ENCODE measurements around the gene ULBP1. TPM values are rescaled to one million over a fixed set of nuclear protein-coding genes. Genes with fewer than 3 reads are reported as not detected.
"Not testable (repeated sequence)": the region's sequence is repeated elsewhere in the genome, so short reads cannot be mapped to it uniquely, and the experiment has no call there.

The ULBP1 gene
- polyA plus RNA-seq, 2 donors = 0.04 to 0.31 TPM

DNA sequence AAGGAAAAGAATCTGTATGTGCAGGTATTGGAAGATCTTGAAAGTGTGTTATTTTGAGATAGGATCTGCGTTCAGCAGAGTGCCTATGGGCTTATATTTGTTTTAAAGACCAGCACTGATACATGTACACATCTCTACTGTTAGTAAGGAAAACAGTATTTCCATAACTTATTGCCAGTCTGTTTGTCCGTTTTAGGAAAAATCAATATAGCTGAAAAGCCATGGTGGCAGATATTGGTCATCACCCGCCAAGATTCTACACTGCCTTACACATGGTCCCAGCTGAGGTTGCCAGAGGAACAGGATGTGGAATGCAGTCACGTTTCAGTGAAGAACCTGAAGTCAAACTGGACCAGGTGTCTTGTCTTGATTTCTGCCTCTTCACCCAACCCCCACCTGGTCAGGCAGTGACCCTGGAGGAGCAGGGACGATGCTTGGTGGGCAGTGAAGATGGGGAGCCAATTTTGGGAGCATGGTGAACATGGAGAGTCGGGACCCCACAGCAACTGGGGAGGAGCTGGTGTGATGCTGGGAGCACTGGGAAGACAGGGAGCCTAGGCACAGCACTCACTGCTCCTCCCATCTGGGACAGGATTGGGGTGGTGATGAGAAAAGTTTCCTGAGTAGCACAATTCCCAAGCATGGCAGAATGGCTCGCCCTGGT is 8.0 kb upstream of the ULBP1 start:
- H3K27ac ChIP-seq (ENCODE audit: low read depth in 2 of 2, low read length in 1 of 2); H3K9me3 ChIP-seq (ENCODE audit: control insufficient read depth in 2 of 2, insufficient read depth in 1 of 2, low read depth in 1 of 2, low read length in 1 of 2); H3K4me3 ChIP-seq (ENCODE audit: low read depth in 1 of 2, low read length in 2 of 2); H3K36me3 ChIP-seq (ENCODE audit: control insufficient read depth in 2 of 2, insufficient read depth in 2 of 2, low read length in 1 of 2); H3K4me1 ChIP-seq (ENCODE audit: control insufficient read depth in 2 of 2, insufficient read depth in 2 of 2, low read length in 1 of 2): not testable (repeated sequence)
- 34 to 40% methylated on average over 7 of the region's 7 CpGs for WGBS, 2 donors
- H3K27me3 ChIP-seq (ENCODE audit: control insufficient read depth in 1 of 2, insufficient read depth in 2 of 2, low read length in 2 of 2) = peaks cover 0 to 14% of the 10 kb centered on the region in 2 donors

DNA sequence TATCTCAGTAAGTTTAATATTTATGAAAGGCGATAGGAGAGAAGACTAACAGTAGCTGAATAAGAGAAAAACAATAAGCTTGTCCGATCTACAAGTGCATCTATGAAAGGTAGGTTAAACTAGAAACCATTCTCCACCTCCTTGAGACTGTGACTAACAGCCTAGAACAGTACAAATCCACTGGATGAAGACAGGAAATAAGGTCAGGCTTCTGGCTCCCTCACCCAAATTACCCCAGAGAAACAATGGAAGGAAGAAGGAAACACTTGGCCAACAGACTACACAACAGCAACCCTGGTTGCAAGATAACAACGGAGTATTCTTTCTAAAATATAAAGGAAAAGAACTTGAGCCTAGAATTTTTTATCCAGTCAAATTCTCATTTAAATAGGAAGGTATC is 5.6 kb upstream of the ULBP1 start:
- not testable (repeated sequence) for H3K36me3 ChIP-seq (ENCODE audit: control insufficient read depth in 2 of 2, insufficient read depth in 2 of 2, low read length in 1 of 2); H3K4me3 ChIP-seq (ENCODE audit: low read depth in 1 of 2, low read length in 2 of 2); H3K27ac ChIP-seq (ENCODE audit: low read depth in 2 of 2, low read length in 1 of 2); H3K4me1 ChIP-seq (ENCODE audit: control insufficient read depth in 2 of 2, insufficient read depth in 2 of 2, low read length in 1 of 2); H3K9me3 ChIP-seq (ENCODE audit: control insufficient read depth in 2 of 2, insufficient read depth in 1 of 2, low read depth in 1 of 2, low read length in 1 of 2)
- 47 to 59% methylated on average over 3 of the region's 3 CpGs for WGBS, 2 donors
- peaks cover 0 to 13% of the 10 kb centered on the region in 2 donors for H3K27me3 ChIP-seq (ENCODE audit: control insufficient read depth in 1 of 2, insufficient read depth in 2 of 2, low read length in 2 of 2)

GRCh38 chr6:149959806-149960205 is 3.9 kb upstream of the ULBP1 start:
- 67 to 93% methylated on average over 2 to 3 of the region's 4 CpGs for WGBS, 2 donors
- H3K4me1 ChIP-seq (ENCODE audit: control insufficient read depth in 2 of 2, insufficient read depth in 2 of 2, low read length in 1 of 2) = peaks cover 8 to 14% of the 10 kb centered on the region in 2 donors
- peaks cover 0 to 22% of the 10 kb centered on the region in 2 donors for H3K27me3 ChIP-seq (ENCODE audit: control insufficient read depth in 1 of 2, insufficient read depth in 2 of 2, low read length in 2 of 2)
- H3K36me3 ChIP-seq (ENCODE audit: control insufficient read depth in 2 of 2, insufficient read depth in 2 of 2, low read length in 1 of 2); H3K27ac ChIP-seq (ENCODE audit: low read depth in 2 of 2, low read length in 1 of 2); H3K4me3 ChIP-seq (ENCODE audit: low read depth in 1 of 2, low read length in 2 of 2); H3K9me3 ChIP-seq (ENCODE audit: control insufficient read depth in 2 of 2, insufficient read depth in 1 of 2, low read depth in 1 of 2, low read length in 1 of 2): not testable (repeated sequence)

GRCh38 chr6:149960488-149960887 is 3.3 kb upstream of the ULBP1 start:
- H3K27me3 ChIP-seq (ENCODE audit: control insufficient read depth in 1 of 2, insufficient read depth in 2 of 2, low read length in 2 of 2) = peaks cover 0 to 19% of the 10 kb centered on the region in 2 donors
- H3K9me3 ChIP-seq (ENCODE audit: control insufficient read depth in 2 of 2, insufficient read depth in 1 of 2, low read depth in 1 of 2, low read length in 1 of 2) = peaks cover 0 to 3% of the 10 kb centered on the region in 2 donors
- H3K27ac ChIP-seq (ENCODE audit: low read depth in 2 of 2, low read length in 1 of 2) = no peak overlapping the region
- no peaks in the 10 kb centered on the region for H3K36me3 ChIP-seq (ENCODE audit: control insufficient read depth in 2 of 2, insufficient read depth in 2 of 2, low read length in 1 of 2)
- 64 to 69% methylated on average over 6 of the region's 6 CpGs for WGBS, 2 donors
- no peak overlapping the region for H3K4me3 ChIP-seq (ENCODE audit: low read depth in 1 of 2, low read length in 2 of 2)
- H3K4me1 ChIP-seq (ENCODE audit: control insufficient read depth in 2 of 2, insufficient read depth in 2 of 2, low read length in 1 of 2) = peaks cover 8 to 15% of the 10 kb centered on the region in 2 donors

DNA sequence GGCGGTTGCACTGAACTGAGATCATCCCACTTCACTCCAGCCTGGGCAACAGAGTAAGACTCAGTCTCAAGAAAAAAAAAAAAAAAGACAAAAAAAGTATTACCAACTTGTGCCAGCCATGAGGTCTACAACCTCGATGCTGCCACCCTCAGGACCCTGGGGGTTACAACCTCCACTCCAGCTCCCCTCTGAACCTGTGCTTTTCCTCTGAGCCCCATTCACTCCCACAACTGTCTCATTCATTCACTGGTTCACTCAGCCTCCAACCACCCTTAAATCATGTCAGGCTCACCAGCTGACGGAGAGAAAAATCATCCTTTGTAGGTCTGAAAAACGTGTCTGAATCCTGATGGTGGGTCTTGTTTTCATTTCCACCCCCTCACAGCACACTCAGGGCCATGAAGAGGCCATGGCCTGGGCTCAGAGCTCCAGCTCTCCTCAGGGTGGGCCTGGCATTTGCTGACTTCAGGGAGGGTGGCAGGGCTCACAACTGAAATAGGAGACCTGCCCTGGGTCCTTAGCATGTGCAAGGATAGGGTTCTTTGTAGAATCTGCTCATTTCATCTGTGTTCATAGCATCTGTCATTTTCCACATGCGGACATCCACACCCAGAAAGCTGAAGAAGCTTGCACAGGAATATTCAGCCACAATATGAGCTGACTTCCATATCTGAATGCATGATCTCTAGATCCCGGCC is 1.9 kb upstream of the ULBP1 start:
- 63 to 69% methylated on average over 6 of the region's 6 CpGs for WGBS, 2 donors
- H3K27ac ChIP-seq (ENCODE audit: low read depth in 2 of 2, low read length in 1 of 2) = no peak overlapping the region
- H3K27me3 ChIP-seq (ENCODE audit: control insufficient read depth in 1 of 2, insufficient read depth in 2 of 2, low read length in 2 of 2) = peaks cover 0 to 14% of the 10 kb centered on the region in 2 donors
- H3K36me3 ChIP-seq (ENCODE audit: control insufficient read depth in 2 of 2, insufficient read depth in 2 of 2, low read length in 1 of 2) = no peaks in the 10 kb centered on the region
- no peak overlapping the region for H3K4me3 ChIP-seq (ENCODE audit: low read depth in 1 of 2, low read length in 2 of 2)
- peaks cover 0 to 3% of the 10 kb centered on the region in 2 donors for H3K9me3 ChIP-seq (ENCODE audit: control insufficient read depth in 2 of 2, insufficient read depth in 1 of 2, low read depth in 1 of 2, low read length in 1 of 2)
- peaks cover 8 to 15% of the 10 kb centered on the region in 2 donors for H3K4me1 ChIP-seq (ENCODE audit: control insufficient read depth in 2 of 2, insufficient read depth in 2 of 2, low read length in 1 of 2)

- Histone ChIP-seq H3K27me3 (ENCODE audit: control insufficient read depth in 1 of 2, insufficient read depth in 2 of 2, low read length in 2 of 2) (peaks cover 0 to 14% of the 10 kb centered on the region in 2 donors), H3K4me3 (ENCODE audit: low read depth in 1 of 2, low read length in 2 of 2) (no peak overlapping the region), H3K36me3 (ENCODE audit: control insufficient read depth in 2 of 2, insufficient read depth in 2 of 2, low read length in 1 of 2) (no peaks in the 10 kb centered on the region), H3K9me3 (ENCODE audit: control insufficient read depth in 2 of 2, insufficient read depth in 1 of 2, low read depth in 1 of 2, low read length in 1 of 2) (peaks cover 0 to 3% of the 10 kb centered on the region in 2 donors), H3K4me1 (ENCODE audit: control insufficient read depth in 2 of 2, insufficient read depth in 2 of 2, low read length in 1 of 2) (peaks cover 8 to 15% of the 10 kb centered on the region in 2 donors), H3K27ac (ENCODE audit: low read depth in 2 of 2, low read length in 1 of 2) (no peak overlapping the region)
- 56 to 74% methylated on average over 7 of the region's 7 CpGs for whole genome bisulfite sequencing, 2 donors
Observed at GRCh38 chr6:149962461-149963211, 1.1 kb upstream of the ULBP1 start.

- 16 to 17% methylated on average over 8 of the region's 8 CpGs for WGBS, 2 donors
- H3K27me3 ChIP-seq (ENCODE audit: control insufficient read depth in 1 of 2, insufficient read depth in 2 of 2, low read length in 2 of 2) = peaks cover 0 to 14% of the 10 kb centered on the region in 2 donors
- no peak overlapping the region for H3K27ac ChIP-seq (ENCODE audit: low read depth in 2 of 2, low read length in 1 of 2)
- no peaks in the 10 kb centered on the region for H3K36me3 ChIP-seq (ENCODE audit: control insufficient read depth in 2 of 2, insufficient read depth in 2 of 2, low read length in 1 of 2)
- H3K9me3 ChIP-seq (ENCODE audit: control insufficient read depth in 2 of 2, insufficient read depth in 1 of 2, low read depth in 1 of 2, low read length in 1 of 2) = peaks cover 0 to 3% of the 10 kb centered on the region in 2 donors
- H3K4me3 ChIP-seq (ENCODE audit: low read depth in 1 of 2, low read length in 2 of 2) = peak overlapping the region in 1 of 2 donors; percentile 42
- peaks cover 8 to 15% of the 10 kb centered on the region in 2 donors for H3K4me1 ChIP-seq (ENCODE audit: control insufficient read depth in 2 of 2, insufficient read depth in 2 of 2, low read length in 1 of 2)
Observed at GRCh38 chr6:149963212-149963461, 606 bp upstream of the ULBP1 start.

DNA sequence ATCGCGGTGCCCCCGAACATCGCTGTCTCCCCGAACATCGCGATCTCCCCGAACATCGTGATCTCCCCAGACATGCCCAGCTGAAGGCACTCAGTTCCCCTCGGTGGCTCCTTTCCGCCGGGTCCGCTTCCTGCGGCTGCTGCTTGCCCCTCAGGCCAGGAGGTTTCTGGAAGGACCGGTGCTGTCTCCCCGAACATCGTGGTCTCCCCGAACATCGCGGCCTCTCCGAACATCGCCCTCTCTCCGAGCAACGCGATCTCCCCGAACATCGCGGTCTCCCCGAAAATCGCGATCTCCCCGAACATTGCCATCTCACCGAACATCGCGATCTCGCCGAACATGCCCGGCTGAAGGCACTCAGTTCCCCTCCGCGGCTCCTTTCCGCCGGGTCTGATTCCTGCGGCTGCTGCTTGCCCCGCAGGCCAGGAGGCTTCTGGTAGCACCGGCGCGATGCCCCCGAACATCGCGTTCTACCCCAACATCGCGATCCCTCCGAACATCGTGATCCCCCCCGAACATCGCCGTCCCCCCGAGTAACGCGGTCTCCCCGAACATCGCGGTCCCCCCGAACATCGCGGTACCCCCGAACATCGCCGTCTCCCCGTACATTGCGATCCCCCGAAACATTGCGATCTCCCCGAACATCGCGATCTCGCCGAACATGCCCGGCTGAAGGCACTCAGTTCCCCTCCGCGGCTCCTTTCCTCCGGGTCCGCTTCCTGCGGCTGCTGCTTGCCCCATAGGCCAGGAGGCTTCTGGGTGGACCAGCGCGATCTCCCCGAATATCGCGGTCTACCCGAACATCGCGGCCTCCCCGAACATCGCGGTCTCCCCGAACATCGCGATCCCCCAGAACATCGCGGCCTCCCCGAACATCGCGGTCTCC is 808 bp downstream of the ULBP1 start:
- peaks cover 8 to 15% of the 10 kb centered on the region in 2 donors for H3K4me1 ChIP-seq (ENCODE audit: control insufficient read depth in 2 of 2, insufficient read depth in 2 of 2, low read length in 1 of 2)
- peaks cover 0 to 3% of the 10 kb centered on the region in 2 donors for H3K9me3 ChIP-seq (ENCODE audit: control insufficient read depth in 2 of 2, insufficient read depth in 1 of 2, low read depth in 1 of 2, low read length in 1 of 2)
- peak overlapping the region; percentile 42 to 44 for H3K4me3 ChIP-seq (ENCODE audit: low read depth in 1 of 2, low read length in 2 of 2)
- 3 to 4% methylated on average over 100 to 103 of the region's 103 CpGs for WGBS, 2 donors
- no peaks in the 10 kb centered on the region for H3K36me3 ChIP-seq (ENCODE audit: control insufficient read depth in 2 of 2, insufficient read depth in 2 of 2, low read length in 1 of 2)
- H3K27me3 ChIP-seq (ENCODE audit: control insufficient read depth in 1 of 2, insufficient read depth in 2 of 2, low read length in 2 of 2) = peaks cover 0 to 14% of the 10 kb centered on the region in 2 donors
- H3K27ac ChIP-seq (ENCODE audit: low read depth in 2 of 2, low read length in 1 of 2) = no peak overlapping the region

Data from esophagus (tissue), 2 donors.